Liver (tissue), 9 donors: ENCODE measurements around the gene SLC35A1. TPM values are rescaled to one million over a fixed set of nuclear protein-coding genes. Genes with fewer than 3 reads are reported as not detected.
"Not testable (repeated sequence)": the region's sequence is repeated elsewhere in the genome, so short reads cannot be mapped to it uniquely, and the experiment has no call there.

Experiments used
- DNase-seq: peaks from one replicate; pipeline ENCODE4 v3.0.0-alpha.2; 2017; ENCODE audit warnings: low spot score
- H3K27ac ChIP-seq, 2 donors: one replicate each; pipeline ENCODE4 v1.7.0; 2013; ENCODE audit warnings: inconsistent platforms in 2 of 2, low read length in 2 of 2, control low read depth in 1 of 2, low read depth in 1 of 2, mild to moderate bottlenecking in 1 of 2
- H3K27me3 ChIP-seq, 4 donors: one replicate each; pipeline versions ENCODE4 v1.6.1 to v1.7.0; 2013; ENCODE audit warnings: low read length in 3 of 4, inconsistent platforms in 1 of 4, mild to moderate bottlenecking in 1 of 4, moderate library complexity in 1 of 4; ENCODE audit not compliant: control insufficient read depth in 4 of 4, insufficient read depth in 4 of 4
- H3K36me3 ChIP-seq, 4 donors: one replicate each; pipeline versions ENCODE4 v1.6.1 to v1.7.0; 2013; ENCODE audit warnings: low read length in 3 of 4, mild to moderate bottlenecking in 3 of 4, low read depth in 1 of 4, moderate library complexity in 1 of 4; ENCODE audit not compliant: control insufficient read depth in 4 of 4, insufficient read depth in 3 of 4
- H3K4me1 ChIP-seq, 4 donors: one replicate each; pipeline versions ENCODE4 v1.6.1 to v1.7.0; 2013; ENCODE audit warnings: low read length in 3 of 4, mild to moderate bottlenecking in 3 of 4, moderate library complexity in 1 of 4; ENCODE audit not compliant: control insufficient read depth in 4 of 4, insufficient read depth in 4 of 4
- H3K4me3 ChIP-seq, 3 donors: one replicate each; pipeline versions ENCODE4 v1.6.1 to v1.7.0; 2013; ENCODE audit warnings: low read length in 3 of 3, control low read depth in 1 of 3, low read depth in 1 of 3, mild to moderate bottlenecking in 1 of 3
- H3K9ac ChIP-seq, 2 donors: one replicate each; pipeline ENCODE4 v1.7.0; 2013; ENCODE audit warnings: low read length in 2 of 2, mild to moderate bottlenecking in 2 of 2, moderate library complexity in 2 of 2, control low read depth in 1 of 2, low read depth in 1 of 2
- H3K9me3 ChIP-seq, 4 donors: one replicate each; pipeline versions ENCODE4 v1.6.1 to v1.7.0; 2013; ENCODE audit warnings: low read length in 3 of 4; ENCODE audit not compliant: control insufficient read depth in 4 of 4
- CTCF ChIP-seq: fragments of 150-350 bp; IDR thresholded peaks from 2 replicates; pipeline ENCODE4 v1.5.1; 2017; ENCODE audit warnings: improper control_type of control experiment, low read depth, low read length; ENCODE audit not compliant: missing input control
- FOXA2 ChIP-seq: IDR thresholded peaks from 2 replicates; pipeline ENCODE4 v1.6.1; 2016; ENCODE audit warnings: antibody characterized with exemption
- GABPA ChIP-seq, 2 donors: IDR thresholded peaks in 1 of 2; conservative IDR thresholded peaks in 1 of 2; 2 replicates each; pipeline ENCODE4 v1.6.1; 2016; ENCODE audit warnings: antibody characterized with exemption in 2 of 2, mild to moderate bottlenecking in 1 of 2, moderate library complexity in 1 of 2
- HNF4A ChIP-seq, 2 donors: conservative IDR thresholded peaks; 2 replicates each; pipeline ENCODE4 v1.6.1; 2016; ENCODE audit warnings: antibody characterized with exemption in 2 of 2, mild to moderate bottlenecking in 2 of 2
- JUND ChIP-seq, 2 donors: IDR thresholded peaks; 2 replicates each; pipeline ENCODE4 v1.6.1; 2016; ENCODE audit warnings: antibody characterized with exemption in 2 of 2
- NR2F2 ChIP-seq: IDR thresholded peaks from 2 replicates; pipeline ENCODE4 v1.6.1; 2016; ENCODE audit warnings: antibody characterized with exemption
- TAF1 ChIP-seq: conservative IDR thresholded peaks from 2 replicates; pipeline ENCODE4 v1.6.1; 2016; ENCODE audit warnings: antibody characterized with exemption, mild to moderate bottlenecking
- WGBS: extraction: QIAGEN DNeasy Blood & Tissue Kit; methylation state at CpG from one replicate; pipeline ENCODE4 v1.1.7; 2013; 5-methylcytosine and 5-hydroxymethylcytosine counted together
- polyA plus RNA-seq, 2 donors: library from polyadenylated mRNA; stranded (reverse) in 1 of 2; unstranded in 1 of 2; fragments of 200-250 nt in 1 of 2; fragments of >200 nt in 1 of 2; fragmentation: Nextera tagmentation in 1 of 2; extraction: Ambion mirVana in 1 of 2; gene quantifications; one replicate each; pipeline versions ENCODE4 v1.2.1 to v1.2.3, GENCODE V29; 2013 to 2015
- total RNA-seq, 2 donors: library from RNA; depleted of rRNA; stranded (reverse); fragments of >200 nt; gene quantifications; one replicate each; pipeline ENCODE4 v1.2.3, GENCODE V29; 2014
- TF ChIP-seq, protein P1 (sequence below): IDR thresholded peaks from 2 replicates; pipeline ENCODE4 v1.6.1; 2016; ENCODE audit warnings: antibody characterized with exemption, mild to moderate bottlenecking
- TF ChIP-seq, protein P2 (sequence below): IDR thresholded peaks from 2 replicates; pipeline ENCODE4 v1.6.1; 2016; ENCODE audit warnings: antibody characterized with exemption
- donor health status: healthy.
- donor health status: healthy.
- donor health status: healthy.
- donor health status: healthy.
- donor health status: healthy.

The SLC35A1 gene
- total and polyA plus RNA-seq, 4 donors = 9.0 to 13.7 (median 10.6) TPM

DNA sequence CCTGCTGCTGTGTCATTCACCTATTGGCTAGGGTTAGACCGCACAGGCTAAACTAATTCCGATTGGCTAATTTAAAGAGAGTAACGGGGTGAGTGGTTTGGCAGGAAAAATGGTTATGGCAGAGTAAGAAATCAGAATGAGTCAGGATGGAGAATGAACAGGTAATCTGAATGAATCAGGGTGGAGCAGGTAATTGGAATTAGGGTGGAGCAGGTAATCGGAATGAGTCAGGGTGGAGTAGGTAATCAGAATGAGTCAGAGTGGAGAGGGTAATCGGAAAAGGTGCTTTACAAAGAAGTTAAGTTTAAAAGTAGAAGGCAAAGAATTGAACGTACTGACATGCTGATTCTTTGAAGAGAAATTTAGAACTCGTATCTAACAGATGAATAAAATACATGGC lies 11.7 kb downstream of the SLC35A1 start:
- Histone ChIP-seq H3K9ac (no peak overlapping the region), H3K36me3 (peaks cover 0 to 3% (median 0%) of the 10 kb centered on the region in 4 donors), H3K4me1 (peaks cover 0 to 1% (median 0%) of the 10 kb centered on the region in 4 donors), H3K27me3 (no peaks in the 10 kb centered on the region), H3K27ac (no peak overlapping the region), H3K4me3 (no peak overlapping the region), H3K9me3 (no peaks in the 10 kb centered on the region)
- TF ChIP-seq HNF4A (conservative IDR thresholded peaks at IDR 0.05) (no peak), NR2F2 (no peak), TAF1 (no peak), FOXA2 (no peak), JUND (IDR thresholded peaks at IDR 0.05) (no peak)
- 91% methylated on average over 7 of the region's 7 CpGs for WGBS
- no peak for DNase-seq

DNA sequence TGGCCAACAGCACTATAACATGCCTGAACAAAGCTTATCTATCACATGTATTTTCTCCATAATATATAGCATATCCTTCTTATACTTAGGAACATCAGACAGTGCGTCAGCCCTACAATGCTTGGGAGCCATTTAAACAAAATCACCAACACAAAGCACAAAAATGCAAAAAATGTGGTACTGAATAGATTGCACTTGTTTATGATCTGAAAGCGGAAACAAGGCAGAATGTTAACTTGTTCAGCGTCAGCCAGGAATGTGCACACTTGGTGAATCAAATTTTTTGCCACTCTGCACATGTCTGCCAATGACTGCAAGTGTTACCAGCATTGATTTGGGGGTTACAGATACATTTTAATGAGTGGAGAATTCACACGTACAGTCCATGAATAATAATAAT lies 14.8 kb downstream of the SLC35A1 start:
- 84% methylated on average over 4 of the region's 4 CpGs for WGBS
- no peak for DNase-seq
- TF ChIP-seq, protein P1, sequence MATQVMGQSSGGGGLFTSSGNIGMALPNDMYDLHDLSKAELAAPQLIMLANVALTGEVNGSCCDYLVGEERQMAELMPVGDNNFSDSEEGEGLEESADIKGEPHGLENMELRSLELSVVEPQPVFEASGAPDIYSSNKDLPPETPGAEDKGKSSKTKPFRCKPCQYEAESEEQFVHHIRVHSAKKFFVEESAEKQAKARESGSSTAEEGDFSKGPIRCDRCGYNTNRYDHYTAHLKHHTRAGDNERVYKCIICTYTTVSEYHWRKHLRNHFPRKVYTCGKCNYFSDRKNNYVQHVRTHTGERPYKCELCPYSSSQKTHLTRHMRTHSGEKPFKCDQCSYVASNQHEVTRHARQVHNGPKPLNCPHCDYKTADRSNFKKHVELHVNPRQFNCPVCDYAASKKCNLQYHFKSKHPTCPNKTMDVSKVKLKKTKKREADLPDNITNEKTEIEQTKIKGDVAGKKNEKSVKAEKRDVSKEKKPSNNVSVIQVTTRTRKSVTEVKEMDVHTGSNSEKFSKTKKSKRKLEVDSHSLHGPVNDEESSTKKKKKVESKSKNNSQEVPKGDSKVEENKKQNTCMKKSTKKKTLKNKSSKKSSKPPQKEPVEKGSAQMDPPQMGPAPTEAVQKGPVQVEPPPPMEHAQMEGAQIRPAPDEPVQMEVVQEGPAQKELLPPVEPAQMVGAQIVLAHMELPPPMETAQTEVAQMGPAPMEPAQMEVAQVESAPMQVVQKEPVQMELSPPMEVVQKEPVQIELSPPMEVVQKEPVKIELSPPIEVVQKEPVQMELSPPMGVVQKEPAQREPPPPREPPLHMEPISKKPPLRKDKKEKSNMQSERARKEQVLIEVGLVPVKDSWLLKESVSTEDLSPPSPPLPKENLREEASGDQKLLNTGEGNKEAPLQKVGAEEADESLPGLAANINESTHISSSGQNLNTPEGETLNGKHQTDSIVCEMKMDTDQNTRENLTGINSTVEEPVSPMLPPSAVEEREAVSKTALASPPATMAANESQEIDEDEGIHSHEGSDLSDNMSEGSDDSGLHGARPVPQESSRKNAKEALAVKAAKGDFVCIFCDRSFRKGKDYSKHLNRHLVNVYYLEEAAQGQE = no peak
- TF ChIP-seq GABPA (IDR thresholded peaks at IDR 0.05 in 1 of 2, conservative IDR thresholded peaks at IDR 0.05 in 1 of 2) (no peak), TAF1 (no peak), CTCF (no peak)
- TF ChIP-seq, protein P2, sequence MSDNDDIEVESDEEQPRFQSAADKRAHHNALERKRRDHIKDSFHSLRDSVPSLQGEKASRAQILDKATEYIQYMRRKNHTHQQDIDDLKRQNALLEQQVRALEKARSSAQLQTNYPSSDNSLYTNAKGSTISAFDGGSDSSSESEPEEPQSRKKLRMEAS = no peak

DNA sequence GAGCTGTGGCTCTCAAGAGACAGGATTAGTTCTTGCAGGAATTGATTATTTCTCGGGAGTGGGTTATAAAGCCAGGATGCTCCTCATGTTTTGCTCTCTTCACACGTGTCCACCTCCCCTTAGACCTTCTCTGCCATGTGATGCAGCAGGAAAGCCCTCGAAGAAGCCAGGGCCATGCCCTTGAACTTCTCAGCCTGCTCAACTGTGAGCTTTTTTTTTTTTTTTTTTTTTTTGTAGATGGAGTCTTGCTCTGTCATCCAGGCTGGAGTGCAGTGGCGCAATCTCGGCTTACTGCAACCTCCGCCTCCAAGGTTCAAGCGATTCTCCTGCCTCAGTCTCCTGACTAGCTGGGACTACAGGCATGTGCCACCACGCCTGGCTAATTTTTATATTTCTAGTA lies 16.6 kb downstream of the SLC35A1 start:
- not testable (repeated sequence) for H3K9ac ChIP-seq, H3K9me3 ChIP-seq, H3K4me1 ChIP-seq, H3K36me3 ChIP-seq, H3K27ac ChIP-seq, H3K27me3 ChIP-seq, DNase-seq, H3K4me3 ChIP-seq
- WGBS = 92% methylated on average over 8 of the region's 8 CpGs

More for the DNA sequence above, 14.8 kb downstream of the SLC35A1 start:
- H3K36me3 ChIP-seq = peaks cover 0 to 5% (median 2%) of the 10 kb centered on the region in 4 donors
- H3K4me3 ChIP-seq = no peak overlapping the region
- H3K9me3 ChIP-seq = no peaks in the 10 kb centered on the region
- peaks cover 0 to 1% (median 0%) of the 10 kb centered on the region in 4 donors for H3K4me1 ChIP-seq
- H3K9ac ChIP-seq = no peak overlapping the region
- H3K27ac ChIP-seq = no peak overlapping the region
- no peaks in the 10 kb centered on the region for H3K27me3 ChIP-seq
